Measurements from ENCODE around the gene TMEFF2.
"Not testable (repeated sequence)": the region's sequence is repeated elsewhere in the genome, so short reads cannot be mapped to it uniquely, and the experiment has no call there.

The TMEFF2 gene

GRCh38 chr2:191927319-191927867 is 267.3 kb downstream of the TMEFF2 start:
- no peak for DNase-seq

GRCh38 chr2:191926671-191927070 is 268.1 kb downstream of the TMEFF2 start:
- DNase-seq = no peak

GRCh38 chr2:191923652-191923997 is 271.1 kb downstream of the TMEFF2 start:
- no peak for DNase-seq

GRCh38 chr2:191922736-191923651 is 271.7 kb downstream of the TMEFF2 start:
- DNase-seq = no peak

- DNase-seq = not testable (repeated sequence)
Measured at GRCh38 chr2:191921650-191922049, 273.1 kb downstream of the TMEFF2 start.

- no peak for DNase-seq
Measured at GRCh38 chr2:191920502-191920901, 274.2 kb downstream of the TMEFF2 start.

GRCh38 chr2:191917967-191918651 is 276.6 kb downstream of the TMEFF2 start:
- no peak for DNase-seq

- no peak for DNase-seq
Measured at GRCh38 chr2:191917430-191917881, 277.3 kb downstream of the TMEFF2 start.

GRCh38 chr2:191916826-191917225 is 277.9 kb downstream of the TMEFF2 start:
- DNase-seq = no peak

- DNase-seq = no peak
Measured at GRCh38 chr2:191915750-191916149, 279.0 kb downstream of the TMEFF2 start.

GRCh38 chr2:191913796-191914195 is 280.9 kb downstream of the TMEFF2 start:
- DNase-seq = no peak

GRCh38 chr2:191912764-191913163 is 282.0 kb downstream of the TMEFF2 start:
- DNase-seq = no peak

- no peak for DNase-seq
Measured at GRCh38 chr2:191910518-191910917, 284.2 kb downstream of the TMEFF2 start.

- DNase-seq = no peak
Measured at GRCh38 chr2:191908874-191909273, 285.9 kb downstream of the TMEFF2 start.

GRCh38 chr2:191907545-191907944 is 287.2 kb downstream of the TMEFF2 start:
- no peak for DNase-seq

GRCh38 chr2:191907091-191907490 is 287.6 kb downstream of the TMEFF2 start:
- no peak for DNase-seq

GRCh38 chr2:191905336-191905735 is 289.4 kb downstream of the TMEFF2 start:
- DNase-seq = no peak

GRCh38 chr2:191901031-191901430 is 293.7 kb downstream of the TMEFF2 start:
- DNase-seq = no peak

- no peak for DNase-seq
Measured at GRCh38 chr2:191899410-191899809, 295.3 kb downstream of the TMEFF2 start.
